ENCODE measurements around the gene PDE6B. TPM values are rescaled to one million over a fixed set of nuclear protein-coding genes. Genes with fewer than 3 reads are reported as not detected.

The PDE6B gene
- total RNA-seq, 1 experiment from 2014 or later: not detected

DNA sequence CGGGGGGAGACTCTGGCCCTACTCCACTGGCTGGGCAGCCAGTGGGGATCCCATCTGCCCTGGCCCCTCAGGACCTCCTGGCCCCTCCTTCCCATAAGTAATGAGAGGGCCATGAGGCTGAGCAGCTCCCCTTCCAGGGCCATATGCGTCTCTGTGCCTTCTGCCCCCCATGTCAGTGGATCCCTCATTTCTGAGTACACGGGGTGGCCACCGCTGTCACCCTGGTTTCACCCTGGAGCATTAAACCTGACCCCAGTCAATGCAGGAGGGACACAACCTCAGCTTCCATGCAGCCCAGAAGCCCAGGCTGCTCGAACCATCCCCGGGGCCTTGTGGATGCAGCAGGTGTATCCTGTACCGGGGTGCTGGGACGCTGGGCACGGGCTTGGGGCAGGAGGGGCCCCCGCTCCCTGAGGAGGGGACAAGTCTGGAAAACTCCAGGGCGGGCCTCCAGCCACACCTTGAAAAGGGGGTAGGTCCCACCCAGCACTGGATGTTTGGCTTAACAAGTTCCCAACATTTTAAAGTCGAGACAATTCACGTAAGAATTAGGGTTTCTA lies 24.5 kb downstream of the PDE6B start:
- Mint-ChIP-seq H3K4me1 (ENCODE audit: insufficient read depth, unreplicated experiment) (peaks cover 4% of the 10 kb centered on the region), H3K9me3 (ENCODE audit: unreplicated experiment) (no peaks in the 10 kb centered on the region), H3K27me3 (ENCODE audit: insufficient read depth, unreplicated experiment) (peaks cover 21% of the 10 kb centered on the region), H3K27ac (ENCODE audit: low read depth, unreplicated experiment) (no peak overlapping the region), H3K4me3 (ENCODE audit: unreplicated experiment) (no peak overlapping the region), H3K36me3 (ENCODE audit: insufficient read depth, unreplicated experiment) (no peaks in the 10 kb centered on the region)
- intact Hi-C loops (cut with micrococcal nuclease): no loop called here
- BruUV-seq (replicated peaks): no TSS peak
- ChIA-PET POLR2A (no interaction called here), CTCF (interaction anchor here (0.5 to 0.6 kb wide), 2 partner anchors 34 to 41 kb away, joined by 3 read pairs; no protein-coding TSS in a partner anchor)
- TF ChIP-seq, protein P1, sequence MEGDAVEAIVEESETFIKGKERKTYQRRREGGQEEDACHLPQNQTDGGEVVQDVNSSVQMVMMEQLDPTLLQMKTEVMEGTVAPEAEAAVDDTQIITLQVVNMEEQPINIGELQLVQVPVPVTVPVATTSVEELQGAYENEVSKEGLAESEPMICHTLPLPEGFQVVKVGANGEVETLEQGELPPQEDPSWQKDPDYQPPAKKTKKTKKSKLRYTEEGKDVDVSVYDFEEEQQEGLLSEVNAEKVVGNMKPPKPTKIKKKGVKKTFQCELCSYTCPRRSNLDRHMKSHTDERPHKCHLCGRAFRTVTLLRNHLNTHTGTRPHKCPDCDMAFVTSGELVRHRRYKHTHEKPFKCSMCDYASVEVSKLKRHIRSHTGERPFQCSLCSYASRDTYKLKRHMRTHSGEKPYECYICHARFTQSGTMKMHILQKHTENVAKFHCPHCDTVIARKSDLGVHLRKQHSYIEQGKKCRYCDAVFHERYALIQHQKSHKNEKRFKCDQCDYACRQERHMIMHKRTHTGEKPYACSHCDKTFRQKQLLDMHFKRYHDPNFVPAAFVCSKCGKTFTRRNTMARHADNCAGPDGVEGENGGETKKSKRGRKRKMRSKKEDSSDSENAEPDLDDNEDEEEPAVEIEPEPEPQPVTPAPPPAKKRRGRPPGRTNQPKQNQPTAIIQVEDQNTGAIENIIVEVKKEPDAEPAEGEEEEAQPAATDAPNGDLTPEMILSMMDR (IDR thresholded peaks at IDR 0.05; ENCODE audit: unreplicated experiment): no peak
- DNase-seq (ENCODE audit: unreplicated experiment): no peak

DNA sequence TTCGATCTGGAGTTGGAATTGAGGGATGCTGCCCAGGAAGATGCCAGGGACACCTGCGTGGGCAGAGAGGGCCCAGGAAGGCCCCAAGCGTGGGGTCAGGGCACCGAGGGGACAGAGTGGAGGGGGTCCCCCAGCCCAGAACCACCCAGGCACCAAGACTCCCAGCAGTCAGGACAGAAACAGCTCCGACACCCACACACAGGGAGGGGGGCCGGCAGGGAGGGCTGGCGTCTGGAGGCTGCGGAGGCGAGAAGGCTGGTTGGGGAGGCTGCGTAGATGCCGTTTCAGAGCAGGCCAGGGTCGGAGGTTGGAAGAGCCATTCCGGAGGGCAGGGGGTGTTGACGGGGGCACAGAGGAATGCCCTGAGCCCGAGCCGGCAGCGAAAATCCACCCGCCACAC lies 25.1 kb downstream of the PDE6B start:
- BruUV-seq (replicated peaks): no TSS peak
- intact Hi-C loops (cut with micrococcal nuclease): no loop called here
- ChIA-PET CTCF (no interaction called here), POLR2A (no interaction called here)
- Mint-ChIP-seq H3K27ac (ENCODE audit: low read depth, unreplicated experiment) (no peak overlapping the region), H3K4me1 (ENCODE audit: insufficient read depth, unreplicated experiment) (peaks cover 4% of the 10 kb centered on the region), H3K4me3 (ENCODE audit: unreplicated experiment) (no peak overlapping the region), H3K36me3 (ENCODE audit: insufficient read depth, unreplicated experiment) (no peaks in the 10 kb centered on the region), H3K27me3 (ENCODE audit: insufficient read depth, unreplicated experiment) (peaks cover 17% of the 10 kb centered on the region), H3K9me3 (ENCODE audit: unreplicated experiment) (no peaks in the 10 kb centered on the region)
- DNase-seq (ENCODE audit: unreplicated experiment): no peak
- TF ChIP-seq, protein P1 (IDR thresholded peaks at IDR 0.05; ENCODE audit: unreplicated experiment): no peak

DNA sequence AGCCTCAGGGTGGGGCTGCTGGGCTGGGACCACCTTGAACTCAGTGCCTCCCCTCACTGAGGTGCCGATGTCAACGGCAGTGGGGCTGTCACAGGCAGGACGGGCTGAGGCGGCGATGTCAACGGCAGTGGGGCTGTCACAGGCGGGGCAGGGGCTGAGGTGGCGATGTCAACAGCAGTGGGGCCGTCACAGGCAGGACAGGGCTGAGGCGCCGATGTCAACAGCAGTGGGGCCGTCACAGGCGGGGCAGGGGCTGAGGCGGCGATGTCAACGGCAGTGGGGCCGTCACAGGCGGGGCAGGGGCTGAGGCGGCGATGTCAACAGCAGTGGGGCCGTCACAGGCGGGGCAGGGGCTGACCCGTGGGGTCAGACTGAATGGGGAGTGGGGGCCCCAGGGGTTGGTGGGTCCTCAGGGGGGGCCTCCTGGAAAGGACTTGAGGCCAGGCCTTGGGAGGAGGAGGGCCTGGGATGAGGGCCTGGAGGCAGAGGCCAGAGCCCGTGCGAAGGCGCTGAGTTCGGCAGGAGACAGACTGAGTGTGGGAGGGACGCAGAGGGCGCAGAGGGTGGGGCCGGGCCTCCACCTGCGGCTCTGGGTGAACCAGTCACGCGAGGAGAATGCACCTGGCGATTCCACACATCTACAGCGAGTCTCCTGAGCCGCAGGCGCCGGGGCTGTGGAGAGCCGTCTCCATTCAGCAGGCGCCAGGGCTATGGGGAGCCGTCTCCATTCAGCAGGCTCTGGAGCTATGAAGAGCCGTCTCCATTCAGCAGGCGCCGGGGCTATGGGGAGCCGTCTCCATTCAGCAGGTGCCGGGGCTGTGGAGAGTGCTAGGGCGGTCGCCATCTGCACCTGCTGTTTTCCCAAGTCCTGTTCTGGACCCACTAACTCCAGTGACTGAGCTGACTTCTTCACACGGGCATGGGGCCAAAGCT lies 25.8 kb downstream of the PDE6B start:
- ChIA-PET POLR2A (no interaction called here), CTCF (interaction anchor here (0.5 kb wide), 1 partner anchor 52 kb away, joined by 3 read pairs; no protein-coding TSS in a partner anchor)
- peaks cover 5% of the 10 kb centered on the region for H3K36me3 Mint-ChIP-seq (ENCODE audit: insufficient read depth, unreplicated experiment)

More for the DNA sequence above, 25.8 kb downstream of the PDE6B start:
- BruUV-seq (replicated peaks): no TSS peak
- intact Hi-C loops (cut with micrococcal nuclease): no loop called here
- DNase-seq (ENCODE audit: unreplicated experiment): no peak
- Mint-ChIP-seq H3K27ac (ENCODE audit: low read depth, unreplicated experiment) (no peak overlapping the region), H3K27me3 (ENCODE audit: insufficient read depth, unreplicated experiment) (peaks cover 10% of the 10 kb centered on the region), H3K9me3 (ENCODE audit: unreplicated experiment) (no peaks in the 10 kb centered on the region), H3K4me3 (ENCODE audit: unreplicated experiment) (no peak overlapping the region), H3K4me1 (ENCODE audit: insufficient read depth, unreplicated experiment) (peaks cover 4% of the 10 kb centered on the region)
- TF ChIP-seq, protein P1 (IDR thresholded peaks at IDR 0.05; ENCODE audit: unreplicated experiment): no peak

Data from MCF 10A (cell line).